ENCODE results near the gene BMP8A. TPM values are rescaled to one million over a fixed set of nuclear protein-coding genes. Genes with fewer than 3 reads are reported as not detected.

BMP8A gene
- total RNA-seq, 1 experiment from 2014 or later, result 4.1 TPM

GRCh38 chr1:39545531-39545930 is 54.1 kb downstream of the BMP8A start (continued):
- TF ChIP-seq REST (IDR thresholded peaks at IDR 0.05; ENCODE audit: low read depth) (no peak), ZNF274 (IDR thresholded peaks at IDR 0.05; ENCODE audit: low read depth, low read length) (no peak), SIN3A (IDR thresholded peaks at IDR 0.05; ENCODE audit: low read depth) (no peak)

GRCh38 chr1:39554277-39554676 is 62.8 kb downstream of the BMP8A start:
- no peaks in the 10 kb centered on the region for H3K9me3 ChIP-seq (ENCODE audit: control insufficient read depth in 1 of 2, insufficient read depth in 1 of 2, low read depth in 1 of 2, low read length in 2 of 2)
- no peak overlapping the region for H3K4me2 ChIP-seq (ENCODE audit: low read length)
- no peaks in the 10 kb centered on the region for H4K20me1 ChIP-seq (ENCODE audit: insufficient read depth)
- no peak overlapping the region for H3K4me3 ChIP-seq (replicated peaks in 1 of 2; ENCODE audit: low read depth in 1 of 2, low read length in 2 of 2)
- no peak overlapping the region for H2AFZ ChIP-seq (ENCODE audit: low read depth, low read length, poor library complexity, severe bottlenecking)
- no peak for DNase-seq (ENCODE audit: low read depth, low spot score)
- H3K79me2 ChIP-seq (ENCODE audit: insufficient read depth, low read length), result peaks cover 5% of the 10 kb centered on the region; the same call in 1 of the 2 replicates
- no peak for ATAC-seq
- peaks cover 0 to 4% of the 10 kb centered on the region in 2 experiments; a peak in 1 of 4 replicates for H3K4me1 ChIP-seq (ENCODE audit: control insufficient read depth in 1 of 2, insufficient read depth in 2 of 2, low read length in 2 of 2)
- H3K36me3 ChIP-seq (ENCODE audit: control insufficient read depth in 1 of 2, insufficient read depth in 2 of 2, low read length in 2 of 2), result 0 out of 4 replicates have a peak, but pooled peaks cover 2 to 4% of the 10 kb centered on the region in 2 experiments
- POLR2A ChIA-PET, result no interaction called here
- H3K9ac ChIP-seq (ENCODE audit: low read length), result no peak overlapping the region
- TF ChIP-seq ZNF274 (IDR thresholded peaks at IDR 0.05; ENCODE audit: low read depth, low read length), result no peak
- TF ChIP-seq ELF1 (IDR thresholded peaks at IDR 0.05; ENCODE audit: borderline replicate concordance, low read depth), result no peak
- no peak for TF ChIP-seq FOSL1 (IDR thresholded peaks at IDR 0.05; ENCODE audit: low read depth)
- TF ChIP-seq EZH2 (IDR thresholded peaks at IDR 0.05), result no peak
- TF ChIP-seq ATF3 (IDR thresholded peaks at IDR 0.05), result no peak
- no peak for TF ChIP-seq SP1 (IDR thresholded peaks at IDR 0.05; ENCODE audit: low read depth)
- no peak for TF ChIP-seq JUND (IDR thresholded peaks at IDR 0.05)
- no peak for TF ChIP-seq CTCF (IDR thresholded peaks at IDR 0.05 in 2 of 3, conservative IDR thresholded peaks at IDR 0.05 in 1 of 3; ENCODE audit: borderline replicate concordance in 1 of 3, insufficient read depth in 1 of 3, low read depth in 2 of 3, low read length in 2 of 3)
- TF ChIP-seq POLR2AphosphoS5 (IDR thresholded peaks at IDR 0.05; ENCODE audit: low read depth, low read length), result no peak
- TF ChIP-seq CBX3 (IDR thresholded peaks at IDR 0.05; ENCODE audit: low read depth), result no peak
- TF ChIP-seq POLR2A (IDR thresholded peaks at IDR 0.05; ENCODE audit: borderline replicate concordance, extremely low read depth, insufficient read depth, insufficient read length), result no peak
- TF ChIP-seq SRF (IDR thresholded peaks at IDR 0.05; ENCODE audit: low read depth), result no peak
- no peak for TF ChIP-seq YY1 (IDR thresholded peaks at IDR 0.05; ENCODE audit: extremely low read depth, insufficient replicate concordance, low read depth, low read length)
- TF ChIP-seq SIN3A (IDR thresholded peaks at IDR 0.05; ENCODE audit: low read depth), result no peak
- no peak for TF ChIP-seq ZFX (IDR thresholded peaks at IDR 0.05)
- TF ChIP-seq EGR1 (IDR thresholded peaks at IDR 0.05; ENCODE audit: low read depth), result no peak
- TF ChIP-seq MAX (IDR thresholded peaks at IDR 0.05), result no peak
- TF ChIP-seq RAD21 (IDR thresholded peaks at IDR 0.05; ENCODE audit: low read depth), result no peak
- intact Hi-C loops (cut with micrococcal nuclease), result no loop called here
- no peaks in the 10 kb centered on the region for H3K9me2 ChIP-seq (ENCODE audit: insufficient read depth)
- no TSS peak for BruUV-seq (replicated peaks)
- no peak overlapping the region for H3K27ac ChIP-seq (ENCODE audit: low read depth, low read length)
- no peaks in the 10 kb centered on the region for H3K27me3 ChIP-seq (ENCODE audit: insufficient read depth, low read length)
- CTCF ChIA-PET, result no interaction called here
- RAD21 ChIA-PET (ENCODE audit: low non-redundant PET in 1 of 2, low total read pairs in 2 of 2, uncharacterized antibody in 2 of 2, unreplicated experiment in 2 of 2), result no interaction called here

Measured in HCT116 (cell line).